ENCODE measurements around the gene RPTOR. TPM values are rescaled to one million over a fixed set of nuclear protein-coding genes. Genes with fewer than 3 reads are reported as not detected.

Gene RPTOR
- total RNA-seq, 1 experiment from 2014 or later, result 30.6 TPM

GRCh38 chr17:80964859-80965580 is 420.4 kb downstream of the RPTOR start:
- Histone ChIP-seq H3K9ac (ENCODE audit: low read length) (no peak overlapping the region), H4K20me1 (ENCODE audit: insufficient read depth, low read depth, low read length) (no peaks in the 10 kb centered on the region), H3K36me3 (ENCODE audit: insufficient read depth, low read length) (no peaks in the 10 kb centered on the region), H3K4me1 (ENCODE audit: low read length) (no peaks in the 10 kb centered on the region), H3K4me2 (ENCODE audit: low read depth, low read length, poor library complexity, severe bottlenecking) (no peak overlapping the region), H3K27me3 (ENCODE audit: low read length) (no peaks in the 10 kb centered on the region), H3K9me2 (replicated peaks; ENCODE audit: insufficient read depth, low read length) (no peaks in the 10 kb centered on the region), H3K4me3 (ENCODE audit: low read length) (no peak overlapping the region), H3K79me2 (ENCODE audit: low read length) (no peaks in the 10 kb centered on the region), H2AFZ (ENCODE audit: low read length) (no peak overlapping the region), H3K9me3 (ENCODE audit: low read length) (no peaks in the 10 kb centered on the region), H3K27ac (ENCODE audit: low read length) (no peak overlapping the region)
- no peak for DNase-seq

GRCh38 chr17:80965606-80966005 is 421.0 kb downstream of the RPTOR start:
- no peaks in the 10 kb centered on the region for H4K20me1 ChIP-seq (ENCODE audit: insufficient read depth, low read depth, low read length)
- no peaks in the 10 kb centered on the region for H3K79me2 ChIP-seq (ENCODE audit: low read length)
- H3K4me2 ChIP-seq (ENCODE audit: low read depth, low read length, poor library complexity, severe bottlenecking), result no peak overlapping the region
- H3K27me3 ChIP-seq (ENCODE audit: low read length), result no peaks in the 10 kb centered on the region
- no peak overlapping the region for H3K27ac ChIP-seq (ENCODE audit: low read length)
- H3K9ac ChIP-seq (ENCODE audit: low read length), result no peak overlapping the region
- no peaks in the 10 kb centered on the region for H3K9me3 ChIP-seq (ENCODE audit: low read length)
- no peak overlapping the region for H3K4me3 ChIP-seq (ENCODE audit: low read length)
- no peaks in the 10 kb centered on the region for H3K9me2 ChIP-seq (replicated peaks; ENCODE audit: insufficient read depth, low read length)
- H2AFZ ChIP-seq (ENCODE audit: low read length), result no peak overlapping the region
- no peak for DNase-seq
- H3K4me1 ChIP-seq (ENCODE audit: low read length), result no peaks in the 10 kb centered on the region
- H3K36me3 ChIP-seq (ENCODE audit: insufficient read depth, low read length), result no peaks in the 10 kb centered on the region

- no peak for DNase-seq
- H3K27ac ChIP-seq (ENCODE audit: low read length), result no peak overlapping the region
Observed at GRCh38 chr17:80967404-80967872, 422.8 kb downstream of the RPTOR start.

GRCh38 chr17:80968602-80969029 is 424.0 kb downstream of the RPTOR start:
- DNase-seq, result no peak
- Histone ChIP-seq H2AFZ (ENCODE audit: low read length) (no peak overlapping the region), H4K20me1 (ENCODE audit: insufficient read depth, low read depth, low read length) (no peaks in the 10 kb centered on the region), H3K4me3 (ENCODE audit: low read length) (no peak overlapping the region), H3K4me2 (ENCODE audit: low read depth, low read length, poor library complexity, severe bottlenecking) (no peak overlapping the region), H3K9me3 (ENCODE audit: low read length) (no peaks in the 10 kb centered on the region), H3K79me2 (ENCODE audit: low read length) (no peaks in the 10 kb centered on the region), H3K9ac (ENCODE audit: low read length) (no peak overlapping the region), H3K27me3 (ENCODE audit: low read length) (no peaks in the 10 kb centered on the region), H3K9me2 (replicated peaks; ENCODE audit: insufficient read depth, low read length) (no peaks in the 10 kb centered on the region), H3K27ac (ENCODE audit: low read length) (no peak overlapping the region), H3K4me1 (ENCODE audit: low read length) (no peaks in the 10 kb centered on the region), H3K36me3 (ENCODE audit: insufficient read depth, low read length) (no peaks in the 10 kb centered on the region)

More at GRCh38 chr17:80967404-80967872, 422.8 kb downstream of the RPTOR start:
- H3K4me3 ChIP-seq (ENCODE audit: low read length), result no peak overlapping the region
- H2AFZ ChIP-seq (ENCODE audit: low read length), result no peak overlapping the region
- H3K9ac ChIP-seq (ENCODE audit: low read length), result no peak overlapping the region
- no peaks in the 10 kb centered on the region for H3K27me3 ChIP-seq (ENCODE audit: low read length)
- no peaks in the 10 kb centered on the region for H3K9me2 ChIP-seq (replicated peaks; ENCODE audit: insufficient read depth, low read length)
- no peaks in the 10 kb centered on the region for H4K20me1 ChIP-seq (ENCODE audit: insufficient read depth, low read depth, low read length)
- H3K4me2 ChIP-seq (ENCODE audit: low read depth, low read length, poor library complexity, severe bottlenecking), result no peak overlapping the region
- H3K9me3 ChIP-seq (ENCODE audit: low read length), result no peaks in the 10 kb centered on the region
- no peaks in the 10 kb centered on the region for H3K79me2 ChIP-seq (ENCODE audit: low read length)
- H3K4me1 ChIP-seq (ENCODE audit: low read length), result no peaks in the 10 kb centered on the region
- H3K36me3 ChIP-seq (ENCODE audit: insufficient read depth, low read length), result no peaks in the 10 kb centered on the region

- Histone ChIP-seq H3K27me3 (ENCODE audit: low read length) (no peaks in the 10 kb centered on the region), H4K20me1 (ENCODE audit: insufficient read depth, low read depth, low read length) (no peaks in the 10 kb centered on the region), H3K27ac (ENCODE audit: low read length) (no peak overlapping the region), H3K9me2 (replicated peaks; ENCODE audit: insufficient read depth, low read length) (no peaks in the 10 kb centered on the region), H3K79me2 (ENCODE audit: low read length) (no peaks in the 10 kb centered on the region), H3K36me3 (ENCODE audit: insufficient read depth, low read length) (no peaks in the 10 kb centered on the region), H3K4me3 (ENCODE audit: low read length) (no peak overlapping the region), H2AFZ (ENCODE audit: low read length) (no peak overlapping the region), H3K9me3 (ENCODE audit: low read length) (no peaks in the 10 kb centered on the region), H3K4me2 (ENCODE audit: low read depth, low read length, poor library complexity, severe bottlenecking) (no peak overlapping the region), H3K4me1 (ENCODE audit: low read length) (no peaks in the 10 kb centered on the region), H3K9ac (ENCODE audit: low read length) (no peak overlapping the region)
- no peak for DNase-seq
Observed at GRCh38 chr17:80969030-80969673, 424.5 kb downstream of the RPTOR start.

- H2AFZ ChIP-seq (ENCODE audit: low read length), result no peak overlapping the region
- no peak overlapping the region for H3K27ac ChIP-seq (ENCODE audit: low read length)
- H3K4me2 ChIP-seq (ENCODE audit: low read depth, low read length, poor library complexity, severe bottlenecking), result no peak overlapping the region
- no peak for DNase-seq
- H3K27me3 ChIP-seq (ENCODE audit: low read length), result no peaks in the 10 kb centered on the region
- no peaks in the 10 kb centered on the region for H3K9me3 ChIP-seq (ENCODE audit: low read length)
- H4K20me1 ChIP-seq (ENCODE audit: insufficient read depth, low read depth, low read length), result no peaks in the 10 kb centered on the region
- no peaks in the 10 kb centered on the region for H3K4me1 ChIP-seq (ENCODE audit: low read length)
- H3K4me3 ChIP-seq (ENCODE audit: low read length), result no peak overlapping the region
- no peaks in the 10 kb centered on the region for H3K36me3 ChIP-seq (ENCODE audit: insufficient read depth, low read length)
- H3K9me2 ChIP-seq (replicated peaks; ENCODE audit: insufficient read depth, low read length), result no peaks in the 10 kb centered on the region
- no peaks in the 10 kb centered on the region for H3K79me2 ChIP-seq (ENCODE audit: low read length)
- no peak overlapping the region for H3K9ac ChIP-seq (ENCODE audit: low read length)
Observed at GRCh38 chr17:80969674-80970043, 425.0 kb downstream of the RPTOR start.

- Histone ChIP-seq H3K4me3 (ENCODE audit: low read length) (no peak overlapping the region), H3K4me1 (ENCODE audit: low read length) (no peaks in the 10 kb centered on the region), H3K36me3 (ENCODE audit: insufficient read depth, low read length) (no peaks in the 10 kb centered on the region), H3K27me3 (ENCODE audit: low read length) (no peaks in the 10 kb centered on the region), H3K9me2 (replicated peaks; ENCODE audit: insufficient read depth, low read length) (no peaks in the 10 kb centered on the region), H3K4me2 (ENCODE audit: low read depth, low read length, poor library complexity, severe bottlenecking) (no peak overlapping the region), H3K79me2 (ENCODE audit: low read length) (no peaks in the 10 kb centered on the region), H3K27ac (ENCODE audit: low read length) (no peak overlapping the region), H2AFZ (ENCODE audit: low read length) (no peak overlapping the region), H4K20me1 (ENCODE audit: insufficient read depth, low read depth, low read length) (no peaks in the 10 kb centered on the region), H3K9me3 (ENCODE audit: low read length) (no peaks in the 10 kb centered on the region), H3K9ac (ENCODE audit: low read length) (no peak overlapping the region)
- peak; percentile 70 for DNase-seq
Observed at GRCh38 chr17:80970044-80970761, 425.6 kb downstream of the RPTOR start.

Measured in Karpas-422 (cell line).